ENCODE measurements around the gene CCDC7.
"Not testable (repeated sequence)": the region's sequence is repeated elsewhere in the genome, so short reads cannot be mapped to it uniquely, and the experiment has no call there.

CCDC7 gene

DNA sequence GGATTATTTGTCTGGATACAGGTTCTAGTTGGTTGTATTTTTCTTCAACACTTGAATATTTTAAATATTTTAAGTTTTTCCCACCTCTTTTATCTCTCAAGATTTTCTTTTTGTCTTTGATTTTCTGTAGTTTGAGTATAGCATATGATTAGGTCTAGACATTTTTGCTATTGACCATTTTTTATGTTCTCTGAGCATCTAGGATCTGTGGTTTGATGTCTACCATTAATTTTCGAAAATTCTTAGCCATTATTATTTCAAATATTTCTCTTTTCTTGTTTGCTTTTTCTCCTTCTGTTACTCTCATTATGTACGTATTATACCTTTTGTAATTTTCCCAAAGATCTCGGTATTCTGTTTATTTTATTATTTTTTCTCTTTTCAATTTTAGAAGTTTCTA is 293.0 kb downstream of the CCDC7 start:
- no peak overlapping the region for H3K4me3 ChIP-seq (ENCODE audit: low read depth, low read length)
- TF ChIP-seq, protein P1, sequence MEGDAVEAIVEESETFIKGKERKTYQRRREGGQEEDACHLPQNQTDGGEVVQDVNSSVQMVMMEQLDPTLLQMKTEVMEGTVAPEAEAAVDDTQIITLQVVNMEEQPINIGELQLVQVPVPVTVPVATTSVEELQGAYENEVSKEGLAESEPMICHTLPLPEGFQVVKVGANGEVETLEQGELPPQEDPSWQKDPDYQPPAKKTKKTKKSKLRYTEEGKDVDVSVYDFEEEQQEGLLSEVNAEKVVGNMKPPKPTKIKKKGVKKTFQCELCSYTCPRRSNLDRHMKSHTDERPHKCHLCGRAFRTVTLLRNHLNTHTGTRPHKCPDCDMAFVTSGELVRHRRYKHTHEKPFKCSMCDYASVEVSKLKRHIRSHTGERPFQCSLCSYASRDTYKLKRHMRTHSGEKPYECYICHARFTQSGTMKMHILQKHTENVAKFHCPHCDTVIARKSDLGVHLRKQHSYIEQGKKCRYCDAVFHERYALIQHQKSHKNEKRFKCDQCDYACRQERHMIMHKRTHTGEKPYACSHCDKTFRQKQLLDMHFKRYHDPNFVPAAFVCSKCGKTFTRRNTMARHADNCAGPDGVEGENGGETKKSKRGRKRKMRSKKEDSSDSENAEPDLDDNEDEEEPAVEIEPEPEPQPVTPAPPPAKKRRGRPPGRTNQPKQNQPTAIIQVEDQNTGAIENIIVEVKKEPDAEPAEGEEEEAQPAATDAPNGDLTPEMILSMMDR (IDR thresholded peaks at IDR 0.05; ENCODE audit: low read depth, low read length): no peak

DNA sequence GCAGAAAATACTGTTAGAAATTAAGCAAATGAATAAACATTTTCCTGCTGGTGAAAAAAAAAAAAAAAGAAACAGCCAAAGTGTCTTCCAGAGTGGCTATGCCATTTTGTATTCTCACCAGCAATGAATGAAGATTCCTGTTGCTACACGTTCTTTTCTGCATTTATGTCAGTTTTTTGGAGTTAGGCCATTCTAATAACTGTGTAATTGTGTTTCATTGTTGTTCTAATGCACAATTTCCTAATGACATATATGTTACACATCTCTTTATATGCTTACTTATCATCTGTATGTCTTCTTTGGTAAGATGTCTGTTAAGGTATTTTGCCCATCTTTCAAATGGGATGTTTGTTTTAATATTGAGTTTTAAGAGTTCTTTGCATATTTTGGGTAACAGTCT is 298.4 kb downstream of the CCDC7 start:
- no peak overlapping the region for H3K4me3 ChIP-seq (ENCODE audit: low read depth, low read length)
- TF ChIP-seq, protein P1 (IDR thresholded peaks at IDR 0.05; ENCODE audit: low read depth, low read length): no peak

DNA sequence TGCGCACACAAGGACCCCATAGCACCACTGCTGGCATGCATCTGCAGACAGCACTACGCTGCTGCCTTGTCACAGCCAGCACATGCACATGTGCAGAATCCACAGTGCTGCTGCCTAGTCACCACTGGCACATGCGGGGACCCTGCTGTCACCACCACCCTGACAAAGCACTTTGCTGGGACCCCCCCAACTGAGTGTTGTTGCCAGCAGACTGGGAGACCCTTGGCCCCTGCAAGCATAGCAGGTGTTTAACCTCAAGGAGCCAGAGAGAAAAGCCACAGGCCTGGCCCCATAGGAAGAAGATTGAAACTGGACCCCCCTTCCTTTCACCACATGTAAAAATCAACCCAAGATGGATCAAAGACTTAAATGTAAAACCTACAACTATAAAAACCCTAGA is 300.9 kb downstream of the CCDC7 start:
- TF ChIP-seq, protein P1 (IDR thresholded peaks at IDR 0.05; ENCODE audit: low read depth, low read length): no peak
- no peak overlapping the region for H3K4me3 ChIP-seq (ENCODE audit: low read depth, low read length)

DNA sequence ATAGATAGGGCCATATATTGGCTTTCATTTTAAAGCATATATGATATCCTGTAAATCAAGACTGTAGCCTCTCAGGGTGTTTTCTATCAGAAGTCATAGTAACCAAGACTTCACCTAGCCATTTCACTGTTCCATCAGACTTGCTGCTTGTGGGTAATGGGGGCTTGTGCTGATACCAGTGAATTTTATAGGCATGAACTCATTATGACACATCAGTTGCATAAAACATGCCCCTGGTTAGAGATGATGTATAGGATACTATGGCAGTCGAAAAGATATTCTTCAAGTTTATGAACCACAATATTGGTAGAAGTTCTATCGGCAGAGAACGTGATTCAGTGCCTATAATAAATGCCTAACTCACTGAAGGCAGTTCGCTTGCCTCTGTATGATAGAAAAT is 305.6 kb downstream of the CCDC7 start:
- TF ChIP-seq, protein P1 (IDR thresholded peaks at IDR 0.05; ENCODE audit: low read depth, low read length): no peak
- H3K4me3 ChIP-seq (ENCODE audit: low read depth, low read length): no peak overlapping the region

DNA sequence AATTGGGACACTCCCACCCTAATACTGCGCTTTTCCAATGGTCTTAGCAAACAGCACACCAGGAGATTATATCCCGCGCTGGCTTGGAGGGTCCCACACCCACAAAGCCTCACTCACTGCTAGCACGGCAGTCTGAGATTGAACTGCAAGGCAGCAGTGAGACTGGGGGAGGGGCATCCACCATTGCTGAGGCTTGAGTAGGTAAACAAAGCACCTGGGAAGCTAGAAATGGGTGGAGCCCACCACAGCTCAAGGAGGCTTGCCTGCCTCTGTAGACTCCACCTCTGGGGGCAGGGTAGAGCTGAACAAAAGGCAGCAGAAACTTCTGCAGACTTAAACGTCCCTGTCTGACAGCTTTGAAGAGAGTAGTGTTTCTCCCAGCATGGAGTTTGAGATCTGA is 309.0 kb downstream of the CCDC7 start:
- not testable (repeated sequence) for H3K4me3 ChIP-seq (ENCODE audit: low read depth, low read length)

DNA sequence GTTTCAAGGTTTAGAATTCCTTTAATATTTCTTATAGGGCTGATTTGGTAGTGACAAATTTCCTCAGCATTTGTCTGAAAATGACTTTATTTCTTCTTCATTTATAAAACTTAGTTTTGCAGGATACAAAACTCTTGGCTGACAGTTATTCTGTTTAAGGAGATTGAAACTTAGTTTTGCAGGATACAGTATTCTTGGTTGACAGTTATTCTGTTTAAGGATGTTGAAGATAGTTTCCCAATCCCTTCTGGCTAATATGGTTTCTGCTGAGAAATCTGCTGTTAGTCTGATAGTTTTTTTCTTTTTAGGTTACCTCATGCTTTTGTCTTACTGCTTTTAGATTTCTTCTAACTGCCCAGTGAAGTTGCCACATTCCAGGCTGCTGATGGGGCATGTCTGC is 325.3 kb downstream of the CCDC7 start:
- TF ChIP-seq, protein P1 (IDR thresholded peaks at IDR 0.05; ENCODE audit: low read depth, low read length): no peak
- H3K4me3 ChIP-seq (ENCODE audit: low read depth, low read length): no peak overlapping the region

DNA sequence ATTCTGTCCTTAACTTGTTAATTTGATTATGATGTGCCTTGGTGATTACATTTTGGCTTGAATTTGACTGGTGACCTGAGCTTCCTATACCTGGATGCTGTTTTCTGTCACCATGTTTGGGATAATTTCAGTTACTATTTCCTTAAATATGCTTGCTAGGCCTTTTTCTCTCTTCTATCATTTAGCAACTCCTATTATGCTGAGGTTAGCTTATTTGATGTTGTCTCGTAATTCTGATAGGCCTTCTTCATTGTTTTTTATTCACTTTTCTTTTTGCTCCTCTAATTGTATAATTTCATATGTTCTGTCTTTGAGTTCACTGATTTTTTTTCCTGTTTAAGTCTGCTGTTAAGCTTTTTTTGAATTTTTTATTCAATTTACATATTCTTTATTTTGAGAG is 327.2 kb downstream of the CCDC7 start:
- no peak overlapping the region for H3K4me3 ChIP-seq (ENCODE audit: low read depth, low read length)
- TF ChIP-seq, protein P1 (IDR thresholded peaks at IDR 0.05; ENCODE audit: low read depth, low read length): no peak

DNA sequence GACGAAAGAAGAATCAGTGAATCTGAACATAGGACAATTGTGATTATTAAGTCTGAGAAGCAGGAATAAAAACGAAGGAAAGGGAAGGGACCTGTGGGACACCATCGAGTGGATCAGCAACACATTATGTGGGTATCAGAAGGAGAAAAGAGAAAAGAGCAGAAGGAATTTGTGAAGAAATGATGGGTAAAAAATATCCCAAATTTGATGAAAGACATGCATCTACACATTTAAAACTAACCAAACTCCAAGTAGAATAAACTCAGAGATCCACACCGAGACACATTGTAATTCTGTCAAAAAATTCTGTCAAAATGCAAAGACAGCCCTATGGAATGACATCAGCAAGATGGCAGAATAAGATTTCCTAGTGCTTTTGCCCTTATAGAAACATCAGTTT is 341.0 kb downstream of the CCDC7 start:
- H3K4me3 ChIP-seq (ENCODE audit: low read depth, low read length): no peak overlapping the region
- TF ChIP-seq, protein P1 (IDR thresholded peaks at IDR 0.05; ENCODE audit: low read depth, low read length): no peak
